ENCODE results near the gene CDH18. TPM values are rescaled to one million over a fixed set of nuclear protein-coding genes. Genes with fewer than 3 reads are reported as not detected.

CDH18 gene
- total RNA-seq, 1 donor from 2014 or later, result not detected

GRCh38 chr5:19531374-19531952, 456.5 kb downstream of the CDH18 start:
- Histone ChIP-seq H3K36me3 (no peaks in the 10 kb centered on the region), H3K27ac (no peak overlapping the region), H3K27me3 (ENCODE audit: low read depth) (no peaks in the 10 kb centered on the region), H3K4me3 (no peak overlapping the region), H3K9me3 (no peaks in the 10 kb centered on the region), H3K4me1 (no peaks in the 10 kb centered on the region)
- no peak for TF ChIP-seq CTCF (IDR thresholded peaks at IDR 0.05)
- no peak for DNase-seq
- ATAC-seq, result no peak
- intact Hi-C loops (cut with DNase I), result no loop called here

- H3K27me3 ChIP-seq (ENCODE audit: low read depth), result no peaks in the 10 kb centered on the region
- TF ChIP-seq CTCF (IDR thresholded peaks at IDR 0.05), result no peak
- H3K27ac ChIP-seq, result no peak overlapping the region
These were observed 468.6 kb downstream of the CDH18 start for GRCh38 chr5:19519448-19519847.

GRCh38 chr5:19498852-19499251, 489.1 kb downstream of the CDH18 start:
- Histone ChIP-seq H3K4me1 (no peaks in the 10 kb centered on the region), H3K36me3 (no peaks in the 10 kb centered on the region), H3K27me3 (ENCODE audit: low read depth) (no peaks in the 10 kb centered on the region), H3K4me3 (no peak overlapping the region), H3K27ac (no peak overlapping the region), H3K9me3 (no peaks in the 10 kb centered on the region)
- intact Hi-C loops (cut with DNase I), result no loop called here
- ATAC-seq (no peak), DNase-seq (no peak)
- TF ChIP-seq CTCF (IDR thresholded peaks at IDR 0.05), result no peak

More at GRCh38 chr5:19519448-19519847, 468.6 kb downstream of the CDH18 start:
- intact Hi-C loops (cut with DNase I), result no loop called here
- Histone ChIP-seq H3K4me3 (no peak overlapping the region), H3K9me3 (no peaks in the 10 kb centered on the region), H3K4me1 (no peaks in the 10 kb centered on the region), H3K36me3 (no peaks in the 10 kb centered on the region)
- DNase-seq, result no peak
- ATAC-seq, result no peak

GRCh38 chr5:19497229-19497815, 490.7 kb downstream of the CDH18 start:
- no peak for DNase-seq
- Histone ChIP-seq H3K9me3 (no peaks in the 10 kb centered on the region), H3K27me3 (ENCODE audit: low read depth) (no peaks in the 10 kb centered on the region), H3K4me1 (no peaks in the 10 kb centered on the region), H3K27ac (no peak overlapping the region), H3K36me3 (no peaks in the 10 kb centered on the region), H3K4me3 (no peak overlapping the region)
- TF ChIP-seq CTCF (IDR thresholded peaks at IDR 0.05), result no peak
- no peak for ATAC-seq
- intact Hi-C loops (cut with DNase I), result no loop called here

GRCh38 chr5:19496056-19496455, 491.9 kb downstream of the CDH18 start:
- no peak for DNase-seq
- intact Hi-C loops (cut with DNase I), result no loop called here
- no peaks in the 10 kb centered on the region for H3K9me3 ChIP-seq

More at GRCh38 chr5:19496056-19496455, 491.9 kb downstream of the CDH18 start:
- no peaks in the 10 kb centered on the region for H3K36me3 ChIP-seq
- no peak overlapping the region for H3K4me3 ChIP-seq
- no peak overlapping the region for H3K27ac ChIP-seq
- no peaks in the 10 kb centered on the region for H3K4me1 ChIP-seq
- TF ChIP-seq CTCF (IDR thresholded peaks at IDR 0.05), result no peak
- ATAC-seq, result no peak
- H3K27me3 ChIP-seq (ENCODE audit: low read depth), result no peaks in the 10 kb centered on the region
